H1 (cell line): Measurements from ENCODE around the gene ZKSCAN1. TPM values are rescaled to one million over a fixed set of nuclear protein-coding genes. Genes with fewer than 3 reads are reported as not detected.
A peak's percentile ranks its signal among the peaks of the same experiment; 100 is the strongest.

Experiments
- KDM1A ChIP-seq: fragments of 200-600, 300-600 bp; sonication (generic); IDR thresholded peaks from 2 replicates; pipeline ENCODE4 v1.7.1; 2016; ENCODE audit warnings: mild to moderate bottlenecking, low read length, borderline replicate concordance
- MAFK ChIP-seq: IDR thresholded peaks from 2 replicates; pipeline ENCODE4 v1.6.1; 2012; ENCODE audit warnings: low read depth, mild to moderate bottlenecking, improper control_type of control experiment, low read length
- POLR2A ChIP-seq, 2 experiments: IDR thresholded peaks; 1 replicate in 1 of 2; 2 replicates in 1 of 2; pipeline ENCODE4 v1.6.1; 2011; ENCODE audit warnings: low read depth in 2 of 2, low read length in 2 of 2, mild to moderate bottlenecking in 2 of 2; ENCODE audit errors: control extremely low read depth in 1 of 2
- RFX5 ChIP-seq: IDR thresholded peaks from 2 replicates; pipeline ENCODE4 v1.6.1; 2011; ENCODE audit warnings: low read depth, low read length, improper control_type of control experiment, borderline replicate concordance
- RNF2 ChIP-seq: fragments of 200-900, 300-1000 bp; sonication (generic); IDR thresholded peaks from 2 replicates; pipeline ENCODE4 v1.7.1; 2016; ENCODE audit warnings: borderline replicate concordance, low read depth, mild to moderate bottlenecking, antibody characterized with exemption, low read length; ENCODE audit not compliant: poor library complexity, severe bottlenecking; ENCODE audit errors: missing control alignments
- RXRA ChIP-seq: IDR thresholded peaks from 2 replicates; pipeline ENCODE4 v1.6.1; 2011; ENCODE audit warnings: low read depth, mild to moderate bottlenecking, low read length, moderate library complexity; ENCODE audit not compliant: insufficient read depth
- SIRT6 ChIP-seq: IDR thresholded peaks from one replicate; pipeline ENCODE4 v1.7.1; 2012; ENCODE audit warnings: low read length, inconsistent platforms
- TBP ChIP-seq: IDR thresholded peaks from 2 replicates; pipeline ENCODE4 v1.6.1; 2011; ENCODE audit warnings: low read depth, low read length, improper control_type of control experiment
- TCF12 ChIP-seq: IDR thresholded peaks from 2 replicates; pipeline ENCODE4 v1.6.1; 2011; ENCODE audit warnings: low read depth, mild to moderate bottlenecking, low read length
- polyA plus RNA-seq, 7 experiments: library from polyadenylated mRNA; depleted of rRNA in 3 of 7; stranded (reverse) in 5 of 7; unstranded in 2 of 7; fragments of >200 nt in 5 of 7; fragments of 200-250 nt in 2 of 7; gene quantifications; 1 replicate in 5 of 7; 2 replicates in 1 of 7; 4 replicates in 1 of 7; pipeline versions ENCODE4 v1.2.1 to v1.2.3, GENCODE V29; 2011 to 2013; ENCODE audit warnings: missing spikeins in 2 of 7, mixed read lengths in 2 of 7
- total RNA-seq: library from RNA; stranded (reverse); fragmentation: NEBNext Ultra II Directional; extraction: Animal tissue kit (Norgen Biotek cat#: 25700); gene quantifications from 2 replicates; pipeline ENCODE4 v1.2.1, GENCODE V29; 2021
- TF ChIP-seq, protein P1 (sequence below): IDR thresholded peaks from 2 replicates; pipeline ENCODE4 v1.6.1; 2011; ENCODE audit warnings: low read depth, mild to moderate bottlenecking, low read length; ENCODE audit not compliant: insufficient read depth
- TF ChIP-seq, protein P2 (sequence below): IDR thresholded peaks from 2 replicates; pipeline ENCODE4 v1.6.1; 2012; ENCODE audit warnings: inconsistent platforms

The ZKSCAN1 gene
- total and polyA plus RNA-seq, 2 of the 8 experiments (the other 6 are each of a cell fraction or from before 2014, with no cell fraction given) = 8.2 to 40.6 TPM

DNA sequence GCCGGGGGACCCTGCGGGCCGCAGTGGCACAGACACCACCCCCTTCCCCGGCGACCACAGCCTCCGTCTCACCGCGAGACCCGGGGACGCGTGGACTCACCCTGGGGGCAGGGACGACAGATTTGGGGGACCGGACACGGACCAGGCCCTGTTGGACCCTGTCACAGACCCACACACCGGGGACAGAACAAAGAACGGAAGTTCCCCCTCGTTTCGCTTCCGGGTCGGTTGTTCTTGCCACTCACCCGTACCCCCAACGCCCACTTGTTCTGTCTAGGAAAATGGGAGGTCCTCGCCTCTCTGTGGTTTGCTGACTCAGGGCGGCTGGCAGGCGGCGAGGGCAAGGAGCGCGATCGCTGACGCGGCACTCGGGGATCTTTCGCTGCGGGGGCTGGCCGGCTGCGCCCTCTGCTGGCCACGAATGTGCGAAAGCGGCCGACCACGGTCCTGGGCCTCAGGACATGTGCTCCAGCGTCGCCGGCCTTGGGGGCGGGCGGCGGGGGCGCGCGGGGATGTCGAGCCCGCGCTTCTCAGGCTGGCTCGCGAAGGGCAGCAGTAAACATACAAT lies 66.2 kb downstream of the ZKSCAN1 start, which contains the start of gene ZNF3 (continued):
- TF ChIP-seq, protein P1, sequence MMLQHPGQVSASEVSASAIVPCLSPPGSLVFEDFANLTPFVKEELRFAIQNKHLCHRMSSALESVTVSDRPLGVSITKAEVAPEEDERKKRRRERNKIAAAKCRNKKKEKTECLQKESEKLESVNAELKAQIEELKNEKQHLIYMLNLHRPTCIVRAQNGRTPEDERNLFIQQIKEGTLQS = 0 out of 2 replicates have a peak, but pooled peaks have one; percentile 36
- no peak for TF ChIP-seq TCF12
- peak; percentile 77 to 95 for TF ChIP-seq POLR2A (IDR thresholded peaks at IDR 0.05; ENCODE audit: control extremely low read depth in 1 of 2, low read depth in 2 of 2, low read length in 2 of 2)
- TF ChIP-seq SIRT6 = no peak
- peak; percentile 90 for TF ChIP-seq TBP
- no peak for TF ChIP-seq RFX5
- peak; percentile 99 for TF ChIP-seq MAFK
- no peak; the same call in 1 of the 2 replicates for TF ChIP-seq KDM1A
- no peak for TF ChIP-seq RNF2
- TF ChIP-seq, protein P2, sequence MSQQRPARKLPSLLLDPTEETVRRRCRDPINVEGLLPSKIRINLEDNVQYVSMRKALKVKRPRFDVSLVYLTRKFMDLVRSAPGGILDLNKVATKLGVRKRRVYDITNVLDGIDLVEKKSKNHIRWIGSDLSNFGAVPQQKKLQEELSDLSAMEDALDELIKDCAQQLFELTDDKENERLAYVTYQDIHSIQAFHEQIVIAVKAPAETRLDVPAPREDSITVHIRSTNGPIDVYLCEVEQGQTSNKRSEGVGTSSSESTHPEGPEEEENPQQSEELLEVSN = peak; percentile 92
- 0 out of 2 replicates have a peak, but pooled peaks have one; percentile 76 for TF ChIP-seq RXRA
